ENCODE data around the gene OR2T2.
"Not testable (repeated sequence)": the region's sequence is repeated elsewhere in the genome, so short reads cannot be mapped to it uniquely, and the experiment has no call there.

Gene OR2T2

DNA sequence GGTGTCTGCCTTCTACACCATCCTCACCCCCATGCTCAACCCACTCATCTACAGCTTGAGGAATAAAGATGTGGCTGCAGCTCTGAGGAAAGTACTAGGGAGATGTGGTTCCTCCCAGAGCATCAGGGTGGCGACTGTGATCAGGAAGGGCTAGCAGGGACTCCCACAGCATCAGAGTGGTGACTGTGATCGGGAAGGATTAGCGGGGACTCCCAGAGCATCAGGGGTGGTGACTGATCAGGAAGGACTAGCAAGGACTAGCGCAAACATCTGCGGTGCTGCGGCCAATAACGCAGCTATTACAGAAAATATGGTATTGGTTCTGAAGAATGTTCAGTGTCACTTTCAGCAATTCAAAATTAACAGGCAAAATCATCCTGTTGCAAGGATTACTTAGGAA lies 8.2 kb downstream of the OR2T2 start:
- in situ Hi-C loops (cut with HindIII; ENCODE audit: low sequenced_read_pairs); DNase-seq (ENCODE audit: low read depth, low spot score); H3K4me3 ChIP-seq (ENCODE audit: low read depth, low read length): not testable (repeated sequence)

DNA sequence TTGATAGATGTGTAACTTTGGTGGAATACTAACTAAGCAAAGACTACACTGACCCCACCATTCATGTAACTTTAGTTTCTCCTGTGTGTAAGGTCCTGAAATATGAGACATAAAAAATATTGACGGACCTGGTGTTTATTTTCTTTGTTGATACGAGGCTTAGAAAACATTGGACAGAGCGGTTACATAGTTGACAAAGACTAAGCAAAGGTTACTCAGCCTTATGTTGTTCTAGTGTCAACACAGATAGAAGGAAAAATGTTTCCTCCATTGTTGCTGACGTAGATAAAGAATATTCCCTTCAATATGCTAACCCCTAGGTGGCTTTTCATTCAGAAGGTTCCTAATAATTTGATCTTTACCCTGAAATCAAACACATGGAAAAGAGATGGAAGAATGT lies 9.6 kb downstream of the OR2T2 start:
- H3K4me3 ChIP-seq (ENCODE audit: low read depth, low read length); in situ Hi-C loops (cut with HindIII; ENCODE audit: low sequenced_read_pairs); DNase-seq (ENCODE audit: low read depth, low spot score): not testable (repeated sequence)

DNA sequence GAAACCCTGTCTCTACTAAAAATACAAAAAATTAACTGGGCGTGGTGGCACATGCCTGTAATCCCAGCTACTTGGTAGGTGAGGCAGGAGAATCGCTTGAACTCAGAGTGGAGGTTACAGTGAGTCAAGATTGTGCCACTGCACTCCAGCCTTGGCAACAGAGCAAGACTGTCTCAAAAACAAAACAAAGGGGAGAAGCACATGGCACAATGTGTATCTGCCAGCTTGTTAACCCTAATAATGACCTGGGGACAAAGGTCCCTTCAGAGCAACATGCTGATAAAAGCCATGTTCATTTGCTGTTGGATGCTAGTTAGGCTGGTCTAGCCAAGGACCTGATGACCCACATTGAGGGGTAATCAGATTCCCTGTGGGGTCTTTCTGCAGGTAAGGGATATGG lies 11.2 kb downstream of the OR2T2 start:
- H3K4me3 ChIP-seq (ENCODE audit: low read depth, low read length); in situ Hi-C loops (cut with HindIII; ENCODE audit: low sequenced_read_pairs); DNase-seq (ENCODE audit: low read depth, low spot score): not testable (repeated sequence)

DNA sequence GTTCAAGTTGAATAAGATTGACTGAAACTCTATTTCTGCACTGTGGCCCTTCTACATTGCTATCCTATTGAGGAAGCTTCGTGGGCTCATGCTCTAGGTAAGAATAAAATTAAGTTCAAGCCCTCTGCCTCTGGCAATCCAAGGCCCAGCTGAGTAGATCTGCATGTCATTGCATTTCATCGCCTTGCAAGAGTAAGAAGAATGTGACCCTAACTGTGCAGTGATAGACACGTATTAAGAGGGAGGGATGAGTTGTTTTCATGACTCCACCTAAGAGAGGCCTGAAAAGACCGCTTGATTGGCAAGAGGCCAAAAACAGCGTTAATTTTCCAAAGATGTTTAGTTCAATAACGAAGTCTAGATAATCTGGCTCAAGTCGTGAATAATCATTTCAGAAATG lies 13.7 kb downstream of the OR2T2 start:
- DNase-seq (ENCODE audit: low read depth, low spot score); in situ Hi-C loops (cut with HindIII; ENCODE audit: low sequenced_read_pairs); H3K4me3 ChIP-seq (ENCODE audit: low read depth, low read length): not testable (repeated sequence)

DNA sequence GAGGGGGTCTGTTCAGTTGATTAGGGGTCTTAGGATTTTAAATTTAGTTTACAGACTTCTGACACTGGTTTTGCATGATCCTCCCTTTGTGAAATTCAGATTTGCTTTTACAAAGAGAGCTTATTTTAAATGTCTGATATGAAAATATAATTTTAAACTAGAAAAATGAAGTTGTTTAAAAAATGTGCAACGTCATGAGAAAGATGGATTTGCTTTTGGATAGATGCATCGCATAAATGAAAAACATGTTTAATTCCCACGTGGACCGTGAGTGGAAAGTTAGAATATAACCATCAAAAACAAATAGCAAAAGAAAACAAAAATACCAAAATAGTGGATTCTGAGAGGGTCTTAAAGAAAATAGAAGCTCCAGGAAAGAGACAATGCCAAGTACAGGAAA lies 25.7 kb downstream of the OR2T2 start:
- in situ Hi-C loops (cut with HindIII; ENCODE audit: low sequenced_read_pairs): no loop called here
- DNase-seq (ENCODE audit: low read depth, low spot score): no peak
- no peak overlapping the region for H3K4me3 ChIP-seq (ENCODE audit: low read depth, low read length)
- TF ChIP-seq, protein P1, sequence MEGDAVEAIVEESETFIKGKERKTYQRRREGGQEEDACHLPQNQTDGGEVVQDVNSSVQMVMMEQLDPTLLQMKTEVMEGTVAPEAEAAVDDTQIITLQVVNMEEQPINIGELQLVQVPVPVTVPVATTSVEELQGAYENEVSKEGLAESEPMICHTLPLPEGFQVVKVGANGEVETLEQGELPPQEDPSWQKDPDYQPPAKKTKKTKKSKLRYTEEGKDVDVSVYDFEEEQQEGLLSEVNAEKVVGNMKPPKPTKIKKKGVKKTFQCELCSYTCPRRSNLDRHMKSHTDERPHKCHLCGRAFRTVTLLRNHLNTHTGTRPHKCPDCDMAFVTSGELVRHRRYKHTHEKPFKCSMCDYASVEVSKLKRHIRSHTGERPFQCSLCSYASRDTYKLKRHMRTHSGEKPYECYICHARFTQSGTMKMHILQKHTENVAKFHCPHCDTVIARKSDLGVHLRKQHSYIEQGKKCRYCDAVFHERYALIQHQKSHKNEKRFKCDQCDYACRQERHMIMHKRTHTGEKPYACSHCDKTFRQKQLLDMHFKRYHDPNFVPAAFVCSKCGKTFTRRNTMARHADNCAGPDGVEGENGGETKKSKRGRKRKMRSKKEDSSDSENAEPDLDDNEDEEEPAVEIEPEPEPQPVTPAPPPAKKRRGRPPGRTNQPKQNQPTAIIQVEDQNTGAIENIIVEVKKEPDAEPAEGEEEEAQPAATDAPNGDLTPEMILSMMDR (IDR thresholded peaks at IDR 0.05; ENCODE audit: low read depth, low read length): no peak

DNA sequence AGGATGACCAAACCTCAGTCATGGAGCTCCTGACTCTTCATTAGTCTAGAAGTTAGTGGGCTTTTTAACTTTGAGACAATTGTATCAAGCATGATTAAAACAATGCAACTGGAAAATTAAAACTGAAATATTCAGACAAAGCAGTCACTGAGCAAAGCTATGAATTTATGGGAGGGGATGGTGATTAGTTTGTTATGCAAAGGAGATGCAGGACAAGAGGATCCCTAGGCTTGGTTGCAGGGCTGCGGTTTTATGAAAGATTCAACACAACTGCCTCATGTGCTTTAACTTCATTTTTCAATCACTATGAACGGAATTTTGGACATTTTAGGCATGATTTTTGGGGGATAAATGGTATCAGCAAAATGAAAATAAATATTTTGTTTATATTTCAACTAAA lies 26.7 kb downstream of the OR2T2 start:
- H3K4me3 ChIP-seq (ENCODE audit: low read depth, low read length); in situ Hi-C loops (cut with HindIII; ENCODE audit: low sequenced_read_pairs); DNase-seq (ENCODE audit: low read depth, low spot score): not testable (repeated sequence)

DNA sequence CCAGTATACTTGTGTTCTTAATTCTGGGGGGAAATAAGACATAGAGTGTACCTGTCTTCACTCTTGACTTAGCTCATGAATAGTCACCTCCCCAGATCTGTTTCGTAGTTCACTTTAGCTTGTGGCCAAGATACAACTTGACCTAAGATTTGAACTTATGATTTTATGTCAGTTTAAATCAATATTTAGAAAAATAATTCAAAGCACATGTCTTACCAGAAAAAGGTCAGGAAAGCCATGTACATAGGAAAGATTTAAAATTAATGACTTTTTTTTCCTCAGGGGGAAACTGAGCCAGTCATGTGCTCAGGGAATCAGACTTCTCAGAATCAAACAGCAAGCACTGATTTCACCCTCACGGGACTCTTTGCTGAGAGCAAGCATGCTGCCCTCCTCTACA lies 27.6 kb downstream of the OR2T2 start, which contains the start of gene OR2T3:
TSS of gene OR2T3 (plus strand) at position 301 of the 400 bp plus-strand sequence. CDS start at position 301, 0 bp downstream.
- DNase-seq (ENCODE audit: low read depth, low spot score); H3K4me3 ChIP-seq (ENCODE audit: low read depth, low read length); in situ Hi-C loops (cut with HindIII; ENCODE audit: low sequenced_read_pairs): not testable (repeated sequence)

DNA sequence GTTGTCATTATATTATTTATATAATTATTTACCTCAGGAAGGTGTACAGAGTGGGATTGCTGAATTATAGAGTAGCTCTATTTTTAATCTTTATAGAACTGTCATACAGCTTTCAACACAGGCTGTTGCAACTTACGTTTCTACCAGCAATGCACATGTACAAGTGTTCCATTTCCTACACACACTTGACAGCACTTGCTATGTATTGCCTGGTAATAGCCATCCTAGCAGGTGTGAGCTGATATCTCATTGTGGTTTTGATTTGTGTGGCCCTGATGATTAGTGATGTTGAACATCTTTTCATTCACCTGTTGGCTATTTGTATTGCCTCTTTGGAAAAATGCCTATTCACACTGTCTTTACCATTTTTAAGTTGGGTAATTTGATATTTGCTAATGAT lies 30.2 kb downstream of the OR2T2 start:
- H3K4me3 ChIP-seq (ENCODE audit: low read depth, low read length); in situ Hi-C loops (cut with HindIII; ENCODE audit: low sequenced_read_pairs); DNase-seq (ENCODE audit: low read depth, low spot score): not testable (repeated sequence)

DNA sequence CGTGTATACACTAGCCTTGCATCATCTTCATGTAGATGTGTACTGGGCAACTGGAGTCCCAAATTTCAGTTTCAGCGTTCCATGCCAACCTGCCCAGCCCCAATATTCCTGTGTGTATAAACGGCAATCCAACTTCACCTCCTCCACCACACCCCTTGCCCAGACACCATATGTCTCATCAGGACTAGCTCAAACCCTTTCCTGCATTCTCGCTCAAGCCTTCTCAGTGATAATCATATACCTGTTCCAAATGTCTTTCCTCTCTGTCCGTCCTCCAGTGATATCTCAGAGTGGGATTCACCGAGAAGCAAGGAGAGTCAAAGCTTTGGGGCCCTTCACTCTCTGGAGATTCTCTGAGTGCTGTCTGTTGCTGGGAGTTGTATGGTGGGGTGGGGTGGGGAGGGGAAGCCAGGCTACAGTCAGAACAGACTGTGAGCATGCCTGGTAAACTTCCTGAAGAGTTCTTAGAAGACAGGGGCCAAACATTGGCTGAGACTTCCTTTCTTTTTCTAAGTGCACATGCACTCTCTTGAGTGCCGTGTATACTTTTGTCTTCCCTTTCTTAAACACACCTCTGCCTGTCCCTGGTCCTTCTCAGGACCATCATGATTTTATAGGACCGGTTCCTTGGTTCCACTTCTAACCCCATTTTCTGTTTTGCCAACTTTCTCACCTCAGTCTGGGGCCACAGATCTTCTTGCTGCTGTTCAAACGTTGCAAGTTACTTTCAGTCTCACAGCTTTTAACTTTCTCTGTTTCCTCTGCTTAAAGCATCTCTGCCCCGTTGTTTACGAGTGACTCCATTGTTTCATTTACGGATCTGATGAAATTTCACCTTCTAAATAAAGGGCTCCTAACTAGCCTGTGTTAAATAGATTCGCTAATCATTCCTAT lies 36.5 kb downstream of the OR2T2 start:
- H3K4me3 ChIP-seq (ENCODE audit: low read depth, low read length); in situ Hi-C loops (cut with HindIII; ENCODE audit: low sequenced_read_pairs); DNase-seq (ENCODE audit: low read depth, low spot score): not testable (repeated sequence)

DNA sequence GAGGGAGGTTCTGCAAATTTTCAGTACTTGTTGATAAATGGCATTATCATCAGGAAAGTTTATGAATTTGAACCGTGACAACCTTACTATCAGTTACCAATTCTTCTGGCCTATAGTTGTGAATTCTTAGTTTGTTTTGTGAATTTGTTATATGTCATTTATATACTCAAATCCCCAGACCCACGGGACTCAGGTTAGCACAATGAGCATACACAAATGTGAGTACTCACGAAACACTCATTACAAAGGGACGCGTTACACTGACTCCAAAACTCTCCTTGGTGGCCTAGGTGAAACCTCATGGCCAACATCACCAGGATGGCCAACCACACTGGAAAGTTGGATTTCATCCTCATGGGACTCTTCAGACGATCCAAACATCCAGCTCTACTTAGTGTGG lies 42.9 kb downstream of the OR2T2 start, which contains the start of gene OR2T5:
TSS of gene OR2T5 (plus strand) at position 301 of the 400 bp plus-strand sequence. CDS start at position 301, 0 bp downstream.
- in situ Hi-C loops (cut with HindIII; ENCODE audit: low sequenced_read_pairs); H3K4me3 ChIP-seq (ENCODE audit: low read depth, low read length); DNase-seq (ENCODE audit: low read depth, low spot score): not testable (repeated sequence)

DNA sequence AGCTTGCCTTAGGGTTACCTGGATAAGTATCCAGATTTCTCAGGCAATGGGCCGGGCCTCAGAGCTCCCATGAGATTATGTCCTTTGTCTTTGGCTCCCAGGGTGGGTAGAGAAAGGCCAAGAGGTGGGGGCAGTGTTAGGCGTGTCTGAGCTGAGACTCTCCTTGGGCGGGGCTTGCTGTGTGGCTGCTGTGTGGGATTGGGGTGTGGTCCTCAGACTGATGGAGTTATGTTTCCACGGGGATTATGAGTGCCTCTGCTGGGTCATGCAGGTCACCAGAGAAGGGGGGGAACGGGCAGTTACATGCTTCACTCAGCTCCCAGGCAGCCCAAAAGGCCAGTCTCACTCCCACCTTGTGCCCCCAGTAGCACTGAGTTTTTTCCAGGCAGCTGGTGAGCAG lies 51.2 kb downstream of the OR2T2 start:
- in situ Hi-C loops (cut with HindIII; ENCODE audit: low sequenced_read_pairs); H3K4me3 ChIP-seq (ENCODE audit: low read depth, low read length); DNase-seq (ENCODE audit: low read depth, low spot score): not testable (repeated sequence)

DNA sequence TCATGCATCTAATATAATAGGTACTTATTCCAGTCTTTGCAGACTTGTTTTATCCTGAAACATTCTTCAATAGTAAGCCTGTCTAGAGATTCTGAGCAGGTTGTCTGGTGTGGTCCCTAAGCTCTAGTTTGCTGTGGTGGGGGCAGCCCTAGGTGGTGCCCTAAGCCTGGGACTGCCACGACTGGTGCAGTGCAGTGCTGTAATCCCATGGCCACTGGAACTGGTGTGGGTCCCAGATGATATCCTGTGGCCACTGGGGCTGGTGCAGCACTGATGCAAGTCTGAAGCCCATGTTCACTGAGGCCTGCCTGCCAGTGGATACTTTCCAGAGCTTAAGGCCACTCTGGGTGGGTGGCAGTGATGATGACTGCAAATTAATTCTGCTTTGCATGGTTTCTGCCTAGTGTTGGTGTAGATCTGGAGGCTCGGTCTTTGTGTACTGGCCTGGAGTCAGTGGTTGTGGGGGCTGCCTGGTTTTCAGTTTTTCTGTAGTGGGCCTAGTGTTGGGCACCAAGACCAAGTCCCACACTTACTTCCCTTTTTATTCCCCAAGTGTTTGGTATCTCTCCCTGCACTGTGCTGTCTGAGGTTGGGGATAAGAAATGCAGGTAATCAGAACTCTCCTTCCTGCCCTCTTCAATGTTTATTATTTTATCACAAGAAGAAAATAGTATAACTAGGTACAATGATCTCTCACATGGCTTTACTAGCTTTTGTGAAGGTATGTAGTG lies 55.0 kb downstream of the OR2T2 start:
- DNase-seq (ENCODE audit: low read depth, low spot score); H3K4me3 ChIP-seq (ENCODE audit: low read depth, low read length); in situ Hi-C loops (cut with HindIII; ENCODE audit: low sequenced_read_pairs): not testable (repeated sequence)
